Brain microvascular endothelial cell (primary cell): Measurements from ENCODE around the gene ACSL4.

Source experiments
- DNase-seq: peaks from one replicate; pipeline ENCODE4 v3.0.0-alpha.2; 2020
- H3K27ac ChIP-seq: fragments of 250-450 bp; sonication (Bioruptor Pico); 2 replicates; pipeline ENCODE4 v1.5.1; 2020; ENCODE audit warnings: mild to moderate bottlenecking, moderate library complexity
- H3K27me3 ChIP-seq: fragments of 250-450 bp; sonication (Bioruptor Pico); replicated peaks from 2 replicates; pipeline ENCODE4 v1.5.1; 2020; ENCODE audit warnings: mild to moderate bottlenecking
- H3K36me3 ChIP-seq: fragments of 250-450 bp; sonication (Bioruptor Pico); replicated peaks from 2 replicates; pipeline ENCODE4 v1.5.1; 2020; ENCODE audit warnings: mild to moderate bottlenecking
- H3K4me3 ChIP-seq: 2 replicates; pipeline ENCODE4 v1.5.1; 2011; ENCODE audit warnings: low read depth, mild to moderate bottlenecking, control low read depth, low read length, moderate library complexity
- in situ Hi-C: cut with HindIII; loops from 2 replicates; pipeline ENCODE4 v1.10.0; 2017; ENCODE audit warnings: low sequenced_read_pairs, low pct_ligation_motif_present
- TF ChIP-seq, protein P1 (sequence below): IDR thresholded peaks from 2 replicates; pipeline ENCODE4 v1.5.1; 2011; ENCODE audit warnings: low read depth, mild to moderate bottlenecking, moderate library complexity, low read length, control low read depth, inconsistent platforms; ENCODE audit errors: missing control alignments

The ACSL4 gene

GRCh38 chrX:109720947-109721346 lies 12.1 kb downstream of the ACSL4 start:
- no peak for DNase-seq
- Histone ChIP-seq H3K4me3 (no peak overlapping the region), H3K27ac (no peak overlapping the region), H3K27me3 (no peaks in the 10 kb centered on the region), H3K36me3 (peaks cover 2% of the 10 kb centered on the region)
- TF ChIP-seq, protein P1, sequence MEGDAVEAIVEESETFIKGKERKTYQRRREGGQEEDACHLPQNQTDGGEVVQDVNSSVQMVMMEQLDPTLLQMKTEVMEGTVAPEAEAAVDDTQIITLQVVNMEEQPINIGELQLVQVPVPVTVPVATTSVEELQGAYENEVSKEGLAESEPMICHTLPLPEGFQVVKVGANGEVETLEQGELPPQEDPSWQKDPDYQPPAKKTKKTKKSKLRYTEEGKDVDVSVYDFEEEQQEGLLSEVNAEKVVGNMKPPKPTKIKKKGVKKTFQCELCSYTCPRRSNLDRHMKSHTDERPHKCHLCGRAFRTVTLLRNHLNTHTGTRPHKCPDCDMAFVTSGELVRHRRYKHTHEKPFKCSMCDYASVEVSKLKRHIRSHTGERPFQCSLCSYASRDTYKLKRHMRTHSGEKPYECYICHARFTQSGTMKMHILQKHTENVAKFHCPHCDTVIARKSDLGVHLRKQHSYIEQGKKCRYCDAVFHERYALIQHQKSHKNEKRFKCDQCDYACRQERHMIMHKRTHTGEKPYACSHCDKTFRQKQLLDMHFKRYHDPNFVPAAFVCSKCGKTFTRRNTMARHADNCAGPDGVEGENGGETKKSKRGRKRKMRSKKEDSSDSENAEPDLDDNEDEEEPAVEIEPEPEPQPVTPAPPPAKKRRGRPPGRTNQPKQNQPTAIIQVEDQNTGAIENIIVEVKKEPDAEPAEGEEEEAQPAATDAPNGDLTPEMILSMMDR, result no peak
- in situ Hi-C loops, result no loop called here

GRCh38 chrX:109719264-109719663 lies 13.8 kb downstream of the ACSL4 start:
- TF ChIP-seq, protein P1, result no peak
- H3K4me3 ChIP-seq, result no peak overlapping the region
- no peak overlapping the region for H3K27ac ChIP-seq
- H3K36me3 ChIP-seq, result peaks cover 2% of the 10 kb centered on the region
- in situ Hi-C loops, result no loop called here
- H3K27me3 ChIP-seq, result no peaks in the 10 kb centered on the region
- no peak for DNase-seq

DNA sequence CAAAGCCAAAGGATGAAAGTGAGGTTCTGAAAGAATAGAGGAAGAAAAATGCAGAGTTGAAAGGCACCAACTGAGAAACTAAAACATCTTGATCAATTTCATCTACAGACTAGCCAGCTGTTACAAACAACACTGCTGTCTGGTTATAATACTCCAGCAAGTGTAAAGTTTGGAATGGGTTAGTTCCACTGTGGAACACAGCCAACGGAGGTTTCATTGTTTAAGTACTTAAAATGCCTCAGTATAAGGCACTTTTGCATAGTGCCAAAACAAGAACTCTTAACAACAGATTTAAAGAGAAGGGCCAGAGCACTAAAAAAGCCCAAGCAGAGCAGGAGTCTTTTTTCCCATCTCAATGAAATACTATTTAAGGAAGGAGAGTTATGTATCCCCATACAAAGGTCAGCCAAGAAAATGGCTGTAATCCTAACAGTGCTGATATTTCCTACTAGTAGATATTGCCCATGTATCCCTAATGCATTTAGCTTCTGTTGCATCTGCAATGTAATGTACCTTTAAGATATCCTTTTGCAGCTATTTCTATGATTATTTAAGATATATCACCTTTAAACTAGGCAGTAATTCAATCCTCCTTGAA lies 16.5 kb downstream of the ACSL4 start:
- no peak for DNase-seq
- in situ Hi-C loops, result no loop called here
- TF ChIP-seq, protein P1, result no peak
- peaks cover 2% of the 10 kb centered on the region for H3K36me3 ChIP-seq
- no peaks in the 10 kb centered on the region for H3K27me3 ChIP-seq
- H3K27ac ChIP-seq, result no peak overlapping the region
- no peak overlapping the region for H3K4me3 ChIP-seq

DNA sequence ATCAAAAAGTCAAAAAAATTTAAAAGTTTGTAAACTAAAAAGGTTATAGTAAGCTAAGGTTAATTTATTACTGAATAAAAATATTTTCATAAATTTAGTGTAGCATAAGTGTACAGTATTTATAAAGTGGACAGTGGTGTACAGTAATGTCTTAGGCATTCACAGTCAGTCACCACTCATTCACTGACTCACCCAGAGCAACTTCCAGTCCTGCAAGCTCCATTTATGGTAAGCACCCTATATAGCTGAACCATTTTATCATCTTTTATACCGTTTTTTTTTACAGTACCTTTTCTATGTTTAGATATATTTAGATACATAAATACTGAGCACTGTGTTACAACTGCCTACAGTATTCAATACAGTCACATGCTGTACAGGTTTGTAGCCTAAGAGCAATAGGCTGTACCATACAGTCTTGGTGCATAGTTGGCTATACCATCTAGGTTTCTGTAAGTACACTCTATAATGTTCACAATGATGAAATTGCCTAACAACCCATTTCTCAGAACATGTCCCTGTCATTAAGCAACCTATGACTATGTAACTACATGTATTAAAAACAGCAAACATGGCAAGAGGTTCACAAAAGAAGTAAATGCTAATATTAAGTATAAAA lies 18.6 kb downstream of the ACSL4 start:
- H3K4me3 ChIP-seq, result no peak overlapping the region
- TF ChIP-seq, protein P1, result no peak
- H3K27ac ChIP-seq, result peak overlapping the region; percentile 66
- no peaks in the 10 kb centered on the region for H3K27me3 ChIP-seq
- peak; percentile 84 for DNase-seq
- in situ Hi-C loops, result no loop called here
- no peaks in the 10 kb centered on the region for H3K36me3 ChIP-seq

GRCh38 chrX:109710181-109710580 lies 22.9 kb downstream of the ACSL4 start:
- DNase-seq, result no peak
- no peak overlapping the region for H3K27ac ChIP-seq
- H3K4me3 ChIP-seq, result no peak overlapping the region
- no peaks in the 10 kb centered on the region for H3K36me3 ChIP-seq
- TF ChIP-seq, protein P1, result no peak
- in situ Hi-C loops, result no loop called here
- no peaks in the 10 kb centered on the region for H3K27me3 ChIP-seq
